Small intestine (tissue), 7 donors: Measurements from ENCODE around the gene ADM5. TPM values are rescaled to one million over a fixed set of nuclear protein-coding genes. Genes with fewer than 3 reads are reported as not detected.

Source experiments
- DNase-seq, 2 donors: peaks; one replicate each; pipeline versions ENCODE4 v3.0.0 to v3.0.0-alpha.2; 2013
- FAIRE-seq: peaks from 2 replicates; lab custom pipeline; 2012; peaks lifted over from hg19 to GRCh38; lab: Jason Lieb, UNC
- H3K27ac ChIP-seq, 3 donors: one replicate each; pipeline ENCODE4 v1.5.1; 2013; ENCODE audit warnings: low read length in 2 of 3, mild to moderate bottlenecking in 2 of 3, control low read depth in 1 of 3, inconsistent platforms in 1 of 3, low read depth in 1 of 3, moderate library complexity in 1 of 3
- H3K27me3 ChIP-seq, 3 donors: one replicate each; pipeline ENCODE4 v1.6.1; 2013; ENCODE audit warnings: low read length in 3 of 3, inconsistent platforms in 1 of 3; ENCODE audit not compliant: control insufficient read depth in 3 of 3, insufficient read depth in 3 of 3
- H3K36me3 ChIP-seq, 3 donors: one replicate each; pipeline ENCODE4 v1.6.1; 2013; ENCODE audit warnings: low read length in 3 of 3, inconsistent platforms in 1 of 3, low read depth in 1 of 3, mild to moderate bottlenecking in 1 of 3, moderate library complexity in 1 of 3; ENCODE audit not compliant: control insufficient read depth in 3 of 3, insufficient read depth in 2 of 3
- H3K4me1 ChIP-seq, 3 donors: one replicate each; pipeline ENCODE4 v1.6.1; 2013; ENCODE audit warnings: low read length in 2 of 3, inconsistent platforms in 1 of 3, low read depth in 1 of 3, mild to moderate bottlenecking in 1 of 3, moderate library complexity in 1 of 3; ENCODE audit not compliant: control insufficient read depth in 3 of 3, insufficient read depth in 2 of 3
- H3K4me3 ChIP-seq, 3 donors: one replicate each; pipeline ENCODE4 v1.5.1; 2013; ENCODE audit warnings: low read length in 3 of 3, control low read depth in 1 of 3, inconsistent platforms in 1 of 3, low read depth in 1 of 3, mild to moderate bottlenecking in 1 of 3, moderate library complexity in 1 of 3
- H3K9me3 ChIP-seq, 2 donors: one replicate each; pipeline ENCODE4 v1.6.1; 2013; ENCODE audit warnings: low read depth in 1 of 2, low read length in 1 of 2; ENCODE audit not compliant: control insufficient read depth in 2 of 2, insufficient read depth in 1 of 2
- WGBS, 3 donors: extraction: QIAGEN DNeasy Blood & Tissue Kit; methylation state at CpG; one replicate each; pipeline ENCODE4 v1.1.7; 2013; 5-methylcytosine and 5-hydroxymethylcytosine counted together
- polyA plus RNA-seq, 4 donors: library from polyadenylated mRNA; stranded (reverse) in 3 of 4; unstranded in 1 of 4; fragments of 200-250 nt in 3 of 4; fragments of 120-200 nt in 1 of 4; gene quantifications; one replicate each; pipeline versions ENCODE4 v1.2.1 to v1.2.3, GENCODE V29; 2013
- donor health status: healthy with polysubstance abuse.
- donor health status: control.
- donor health status: control.
- donor health status: Bipolar disorder and iron deficiency.
- donor health status: healthy.

ADM5 gene
- polyA plus RNA-seq, 4 donors = 0.27 to 2.7 (median 0.84) TPM; not detected in 1

DNA sequence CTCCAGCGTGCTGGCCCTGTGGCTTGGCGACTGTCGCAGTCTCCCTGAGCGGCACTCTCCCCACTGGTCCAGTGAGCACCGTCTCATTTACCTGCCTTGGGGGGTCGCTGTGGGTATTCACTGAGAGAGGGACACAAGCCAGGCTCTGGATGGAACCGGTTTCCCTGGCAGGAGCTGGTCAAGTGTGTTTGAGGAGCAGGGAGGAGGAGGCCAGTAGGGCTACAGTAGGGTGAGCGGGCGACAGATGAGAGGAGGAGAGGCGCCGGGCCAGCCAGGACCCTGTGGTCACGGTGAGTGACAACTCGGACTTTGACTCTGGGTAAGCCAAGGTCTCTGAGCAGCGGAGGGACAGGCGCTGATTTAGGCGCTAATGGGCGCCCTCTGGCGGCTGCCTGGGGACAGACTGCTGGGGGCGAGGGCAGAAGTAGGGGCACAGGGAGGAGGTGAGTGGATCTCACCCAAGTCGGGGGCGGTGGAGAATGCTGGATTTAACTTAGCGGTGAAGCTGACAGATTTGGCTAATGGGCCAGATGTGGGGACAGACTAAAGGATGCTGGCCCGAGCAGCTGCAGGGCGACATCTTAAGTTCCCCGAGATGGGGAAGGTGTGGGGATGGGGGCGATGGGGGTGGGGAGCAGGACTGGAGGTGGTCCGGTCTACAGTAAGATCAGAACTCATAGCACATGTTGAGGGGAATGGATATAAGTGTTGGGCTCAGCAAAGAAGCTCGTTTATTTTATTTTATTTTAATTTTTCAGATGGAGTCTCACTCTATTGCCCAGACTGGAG is 17.1 kb upstream of the ADM5 start:
- H3K4me3 ChIP-seq = peak overlapping the region in 2 of 3 donors; percentile 25 to 26
- H3K27ac ChIP-seq = peak overlapping the region; percentile 50 to 81 (median 64)
- FAIRE-seq (no peak), DNase-seq (peak; percentile 86 to 90)
- peaks cover 0 to 29% (median 0%) of the 10 kb centered on the region in 3 donors for H3K36me3 ChIP-seq
- WGBS, 3 donors = 17 to 26% (median 23%) methylated on average over 28 of the region's 28 CpGs
- H3K9me3 ChIP-seq = no peaks in the 10 kb centered on the region
- H3K27me3 ChIP-seq = no peaks in the 10 kb centered on the region
- H3K4me1 ChIP-seq = peaks cover 0 to 11% (median 0%) of the 10 kb centered on the region in 3 donors

DNA sequence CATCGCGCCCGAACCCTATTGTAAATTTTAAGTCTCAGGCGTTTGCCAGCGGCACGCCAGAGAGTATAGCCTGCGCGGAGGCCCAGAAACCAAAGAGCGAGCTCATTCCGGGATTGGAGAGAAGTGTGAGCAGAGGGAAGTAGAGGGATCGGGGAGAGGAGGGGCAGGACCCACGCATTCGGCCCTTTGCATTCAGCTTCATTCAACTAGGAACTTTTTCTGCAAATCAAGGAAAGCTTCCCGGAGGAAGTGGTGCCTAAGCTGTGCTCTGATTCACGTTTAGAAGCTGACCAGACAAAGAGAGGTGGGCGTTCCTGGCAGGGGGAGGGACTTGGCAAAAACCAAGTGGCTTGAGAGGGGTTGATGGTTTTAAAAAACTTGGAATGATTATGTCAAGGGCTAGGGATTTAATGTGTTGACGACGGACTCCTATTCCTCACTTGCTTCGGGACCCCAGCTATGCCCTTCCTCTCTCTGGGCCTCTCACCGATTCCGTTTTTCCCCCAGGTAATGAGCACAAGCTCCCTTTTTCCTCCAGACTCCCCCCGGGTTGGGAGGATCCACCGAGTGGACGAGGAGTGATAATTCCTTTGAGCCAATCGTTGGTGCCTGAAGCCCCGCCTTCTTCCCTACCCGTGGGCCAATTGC is 13.1 kb upstream of the ADM5 start:
- Histone ChIP-seq H3K4me3 (peak overlapping the region; percentile 43 to 50 (median 48)), H3K9me3 (no peaks in the 10 kb centered on the region), H3K36me3 (peaks cover 0 to 30% (median 0%) of the 10 kb centered on the region in 3 donors), H3K27ac (peak overlapping the region; percentile 68 to 98 (median 88)), H3K27me3 (no peaks in the 10 kb centered on the region), H3K4me1 (peaks cover 2 to 29% (median 7%) of the 10 kb centered on the region in 3 donors)
- WGBS, 3 donors = 1 to 2% (median 1%) methylated on average over 27 of the region's 27 CpGs
- FAIRE-seq (no peak), DNase-seq (peak in 1 of 2 donors; percentile 91)

DNA sequence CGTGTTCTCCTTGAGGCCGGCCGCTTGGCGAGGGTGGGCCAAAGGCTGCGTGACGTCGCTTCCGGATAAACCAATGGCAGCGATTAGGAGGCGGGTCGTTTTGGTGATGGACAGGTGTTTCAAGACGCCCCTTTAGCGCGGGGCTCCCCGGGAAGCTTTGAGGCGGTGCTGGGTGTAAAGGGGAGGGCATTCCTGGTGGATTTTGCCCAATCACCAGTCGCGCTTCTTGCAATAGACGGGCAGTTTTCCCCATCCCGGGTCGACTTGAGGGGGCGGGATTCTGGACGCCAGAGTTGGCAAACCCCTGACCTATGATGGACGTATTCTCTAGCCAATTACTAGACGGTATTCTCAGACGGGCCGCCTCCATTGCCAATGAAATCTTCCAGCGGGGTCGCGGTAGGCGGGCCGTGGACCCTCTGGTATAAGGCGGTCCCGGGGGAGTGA is 12.6 kb upstream of the ADM5 start:
- Histone ChIP-seq H3K4me3 (peak overlapping the region; percentile 84 to 100 (median 91)), H3K27me3 (no peaks in the 10 kb centered on the region), H3K27ac (peak overlapping the region; percentile 80 to 98 (median 95)), H3K36me3 (peaks cover 0 to 32% (median under 1%) of the 10 kb centered on the region in 3 donors), H3K9me3 (no peaks in the 10 kb centered on the region), H3K4me1 (peaks cover 2 to 26% (median 7%) of the 10 kb centered on the region in 3 donors)
- DNase-seq (peak; percentile 100), FAIRE-seq (peak; percentile 94)
- WGBS, 3 donors = 0% methylated on average over 34 of the region's 34 CpGs

DNA sequence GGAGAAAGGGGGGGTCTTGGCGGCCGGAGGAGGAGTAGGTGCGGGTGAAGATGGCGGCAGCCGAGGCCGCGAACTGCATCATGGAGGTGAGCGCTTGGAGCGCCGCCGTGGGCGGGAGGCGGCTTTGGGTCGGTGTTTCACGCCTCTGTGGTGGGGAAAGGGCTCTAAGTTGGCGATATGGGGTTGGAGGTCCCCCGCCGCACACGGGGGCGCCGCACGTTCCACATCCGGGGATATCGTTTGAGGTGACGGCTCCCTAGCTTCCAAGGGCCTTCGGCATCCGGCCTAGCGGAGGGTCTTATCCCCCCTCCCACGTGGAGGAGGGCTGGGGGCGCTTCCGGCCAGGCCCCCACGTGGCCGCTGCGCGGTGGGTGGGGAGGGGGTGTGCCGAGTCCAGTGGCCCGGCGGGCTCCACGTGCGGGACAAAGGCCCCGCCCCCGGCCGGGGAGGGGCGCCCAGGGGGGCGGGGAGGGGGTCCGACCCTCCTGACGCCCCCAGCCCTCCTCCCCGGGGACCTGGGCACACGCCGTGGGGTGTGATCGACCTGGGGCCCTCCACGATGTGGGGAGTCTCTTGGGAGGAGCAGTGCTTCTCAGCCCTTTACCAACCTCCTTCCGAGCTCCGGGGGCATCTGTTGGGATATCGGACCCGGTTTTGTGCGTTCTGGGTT is 12.0 kb upstream of the ADM5 start, which contains the start of gene PRMT1:
TSS of gene PRMT1 (plus strand) at position 41 of the 670 bp plus-strand sequence. CDS start at position 51, 10 bp downstream.
- Histone ChIP-seq H3K9me3 (no peaks in the 10 kb centered on the region), H3K4me1 (peaks cover 2 to 22% (median 7%) of the 10 kb centered on the region in 3 donors), H3K27ac (peak within 1 kb of the TSS; percentile 80 to 98 (median 95)), H3K4me3 (peak within 1 kb of the TSS; percentile 84 to 100 (median 91)), H3K36me3 (peaks cover under 1 to 38% (median 5%) of the 10 kb centered on the region in 3 donors), H3K27me3 (no peaks in the 10 kb centered on the region)
- WGBS, 3 donors = 0 to 1% (median 1%) methylated on average over 40 to 57 of the region's 57 CpGs
- no peak for FAIRE-seq
- peak in 1 of 2 donors; percentile 19 for DNase-seq

DNA sequence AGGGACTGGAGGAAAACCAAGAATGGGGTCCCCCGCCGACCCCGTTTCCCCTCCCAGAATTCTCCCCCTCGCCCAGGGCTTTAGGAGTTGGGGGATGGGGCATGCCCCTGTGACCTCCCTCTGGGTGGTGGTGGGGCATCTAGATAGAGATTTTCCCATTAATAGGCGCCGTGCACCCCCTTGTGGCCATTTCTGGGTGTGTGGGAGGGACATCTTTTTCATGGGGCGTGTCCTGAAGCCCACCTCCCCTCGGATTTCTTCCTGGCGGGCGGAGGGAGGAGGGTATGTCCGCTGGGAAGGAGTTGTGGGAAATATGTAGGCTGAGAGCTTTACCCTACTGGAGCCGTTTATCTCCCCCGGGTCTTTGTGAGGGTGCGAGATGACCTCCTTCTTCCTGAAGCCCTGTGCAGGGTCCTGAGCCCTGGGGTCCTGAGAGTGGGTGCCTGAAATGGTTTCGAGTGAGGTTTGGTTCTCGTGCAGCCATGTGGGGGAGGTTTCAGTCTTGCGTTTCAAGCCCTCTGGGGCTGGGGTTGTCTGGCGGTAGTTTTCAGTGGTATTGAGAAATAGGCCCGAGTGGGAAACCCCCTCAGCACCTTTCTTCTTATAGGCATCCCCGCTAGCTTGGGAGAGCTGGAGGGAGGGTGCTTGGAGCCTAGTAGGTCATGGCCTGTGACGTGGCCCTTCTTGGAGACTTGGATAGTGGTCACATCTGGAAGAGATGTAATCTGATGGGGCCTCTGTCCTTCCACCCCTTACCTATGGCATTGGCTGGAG is 11.3 kb upstream of the ADM5 start:
- H3K4me1 ChIP-seq = peaks cover 2 to 22% (median 7%) of the 10 kb centered on the region in 3 donors
- DNase-seq (peak; percentile 60 to 87), FAIRE-seq (no peak)
- H3K27me3 ChIP-seq = no peaks in the 10 kb centered on the region
- no peaks in the 10 kb centered on the region for H3K9me3 ChIP-seq
- WGBS, 3 donors = 1 to 2% (median 1%) methylated on average over 21 of the region's 21 CpGs
- peak overlapping the region; percentile 84 to 100 (median 91) for H3K4me3 ChIP-seq
- H3K36me3 ChIP-seq = peaks cover 3 to 43% (median 8%) of the 10 kb centered on the region in 3 donors
- H3K27ac ChIP-seq = peak overlapping the region; percentile 80 to 96 (median 95)

DNA sequence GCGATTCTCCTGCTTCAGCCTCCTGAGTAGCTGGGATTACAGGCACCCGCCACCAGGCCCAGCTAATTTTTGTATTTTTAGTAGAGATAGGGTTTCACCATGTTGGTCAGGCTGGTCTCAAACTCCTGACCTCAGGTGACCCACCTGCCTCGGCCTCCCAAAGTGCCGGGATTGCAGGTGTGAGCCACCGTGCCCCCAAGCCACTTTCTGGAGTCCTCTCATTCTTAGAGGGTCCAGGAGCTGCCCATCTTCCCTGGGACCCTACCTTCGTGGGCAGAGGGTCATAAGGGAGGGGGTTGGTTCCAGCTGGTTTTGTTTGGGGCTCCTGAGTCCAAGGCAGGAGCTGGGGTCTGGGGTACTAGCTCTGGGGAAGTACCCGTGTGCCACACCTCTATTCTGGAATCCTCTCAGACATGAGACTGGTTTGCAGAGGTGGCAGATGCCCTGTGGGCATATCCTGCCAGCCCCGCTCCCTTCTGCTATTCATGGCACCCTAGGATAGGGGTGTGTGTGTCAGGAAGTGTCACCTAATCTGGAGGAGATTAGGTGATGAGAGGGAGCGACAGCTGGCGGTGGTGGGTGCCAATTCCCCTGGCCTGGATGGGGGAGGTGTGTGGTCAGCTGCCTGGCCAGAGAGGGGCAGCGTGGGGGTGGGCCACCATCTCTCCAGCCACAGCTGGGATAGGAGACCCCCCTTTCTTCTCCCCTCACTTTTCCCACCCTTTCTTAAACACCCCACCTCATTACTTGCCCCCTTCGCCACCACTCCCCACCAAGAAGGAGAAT is 10.2 kb upstream of the ADM5 start:
- no peak overlapping the region for H3K4me3 ChIP-seq
- DNase-seq = no peak
- H3K4me1 ChIP-seq = peaks cover 2 to 22% (median 7%) of the 10 kb centered on the region in 3 donors
- no peaks in the 10 kb centered on the region for H3K27me3 ChIP-seq
- peaks cover 3 to 49% (median 8%) of the 10 kb centered on the region in 3 donors for H3K36me3 ChIP-seq
- FAIRE-seq = no peak
- WGBS, 3 donors = 46 to 57% (median 49%) methylated on average over 12 of the region's 12 CpGs
- H3K27ac ChIP-seq = peak overlapping the region in 1 of 3 donors; percentile 5
- H3K9me3 ChIP-seq = no peaks in the 10 kb centered on the region

DNA sequence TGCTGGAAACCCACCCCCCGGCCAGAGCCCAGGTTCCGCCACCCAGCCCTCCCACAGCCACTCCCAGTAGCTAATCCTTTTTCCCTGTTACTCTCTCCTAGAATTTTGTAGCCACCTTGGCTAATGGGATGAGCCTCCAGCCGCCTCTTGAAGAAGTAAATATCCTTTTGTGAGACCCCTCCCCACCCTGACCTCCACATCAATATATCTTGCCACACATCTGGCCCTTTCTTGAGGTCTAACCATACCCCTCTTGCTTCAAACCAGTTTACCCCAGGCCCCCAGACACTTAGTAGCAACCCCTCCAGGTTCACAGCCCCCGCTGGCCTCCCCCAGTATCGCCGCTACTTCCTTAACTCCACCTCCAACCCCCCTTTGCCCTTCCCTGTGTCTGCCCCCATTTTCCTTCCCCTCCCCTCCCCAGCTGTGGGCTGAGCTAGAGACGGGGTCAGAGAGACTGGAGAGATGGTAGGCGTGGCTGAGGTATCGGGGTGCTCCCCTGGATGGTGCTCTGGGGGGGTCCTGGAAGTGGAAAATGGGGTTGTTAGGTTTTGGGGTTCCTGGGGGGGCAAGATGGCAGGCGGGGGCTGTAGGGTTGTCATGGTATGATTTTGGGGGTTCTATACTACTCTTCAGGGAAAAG is 9.5 kb upstream of the ADM5 start:
- Histone ChIP-seq H3K4me1 (peaks cover 2 to 22% (median 7%) of the 10 kb centered on the region in 3 donors), H3K27ac (peak overlapping the region in 2 of 3 donors; percentile 5 to 60), H3K27me3 (no peaks in the 10 kb centered on the region), H3K4me3 (peak overlapping the region in 1 of 3 donors; percentile 16), H3K36me3 (peaks cover 3 to 56% (median 8%) of the 10 kb centered on the region in 3 donors), H3K9me3 (no peaks in the 10 kb centered on the region)
- FAIRE-seq (no peak), DNase-seq (no peak)
- 61 to 62% (median 61%) methylated on average over 10 of the region's 10 CpGs for WGBS, 3 donors
